ENCODE data around the gene LRRC66.

LRRC66 gene

DNA sequence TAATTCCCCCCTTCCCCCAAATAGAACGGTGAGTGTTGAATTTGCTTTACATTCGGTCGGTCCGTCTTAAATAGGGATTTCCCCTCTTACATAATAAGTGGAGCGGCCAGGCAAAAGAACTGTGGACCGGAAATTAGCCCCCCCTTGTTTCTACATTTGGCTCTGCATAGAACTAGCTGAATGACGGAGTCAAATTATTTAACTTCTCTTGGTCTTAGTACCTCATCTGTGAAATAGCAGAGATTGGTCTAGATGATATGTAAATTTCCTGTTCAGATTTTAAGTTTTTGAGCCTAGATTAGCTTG, 32.3 kb upstream of the LRRC66 start:
- DNase-seq (ENCODE audit: low read depth, low spot score): no peak
- H3K4me3 ChIP-seq (ENCODE audit: insufficient read length, low read depth): no peak overlapping the region
- no peaks in the 10 kb centered on the region for H3K36me3 ChIP-seq (ENCODE audit: insufficient read depth, insufficient read length, low read length)

DNA sequence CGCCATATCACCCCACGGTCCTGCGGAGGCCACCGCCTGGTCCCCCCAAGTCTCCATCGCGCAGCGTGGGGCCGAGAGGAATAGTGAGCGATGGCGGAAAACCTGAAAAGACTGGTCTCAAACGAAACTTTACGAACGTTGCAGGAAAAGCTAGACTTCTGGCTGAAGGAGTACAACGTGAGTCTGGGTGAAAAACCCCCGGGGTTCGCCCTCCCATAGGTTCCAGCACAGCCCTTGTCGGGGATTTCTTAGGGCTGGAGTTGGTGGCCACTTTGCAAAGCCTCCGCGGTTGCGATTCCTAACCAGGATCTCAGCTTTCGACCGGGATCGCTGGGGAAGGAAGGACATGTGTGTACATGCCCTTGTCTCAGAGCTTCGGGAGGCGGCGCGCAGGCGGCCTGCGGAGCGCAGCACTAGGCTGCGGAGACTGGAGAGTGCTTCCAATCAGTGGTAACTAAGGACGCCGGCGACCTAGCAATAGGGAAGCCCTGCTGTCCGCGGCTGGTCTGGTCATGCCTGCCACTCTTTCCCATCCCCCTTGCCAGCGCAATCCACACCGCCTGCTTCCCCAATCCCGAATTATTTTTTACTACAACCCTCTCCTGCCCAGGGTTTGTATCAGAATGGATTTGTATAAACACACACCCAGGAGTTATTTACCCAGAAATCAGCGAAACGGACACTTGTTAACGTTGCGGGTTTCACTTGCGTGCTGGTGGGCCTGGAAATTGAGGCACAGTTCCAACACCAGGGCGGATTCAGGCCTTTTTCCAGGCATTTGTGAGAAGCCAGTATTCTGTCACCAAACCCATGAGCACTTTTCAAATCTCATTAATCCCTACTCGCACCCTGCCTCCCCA, 31.7 kb upstream of the LRRC66 start:
- H3K9me3 ChIP-seq (ENCODE audit: insufficient read depth, low read length): peaks cover 18% of the 10 kb centered on the region; the same call in 1 of the 2 replicates
- TF ChIP-seq SUZ12 (IDR thresholded peaks at IDR 0.05; ENCODE audit: extremely low read depth, insufficient read depth, insufficient read length): no peak
- no peak for TF ChIP-seq ZNF274 (IDR thresholded peaks at IDR 0.05; ENCODE audit: low read depth, low read length)
- no peak for TF ChIP-seq YY1 (IDR thresholded peaks at IDR 0.05; ENCODE audit: insufficient read depth, insufficient read length)
- peak overlapping the region; percentile 76 for H3K9ac ChIP-seq (ENCODE audit: insufficient read length, low read depth)
- no peaks in the 10 kb centered on the region for H3K4me1 ChIP-seq (ENCODE audit: insufficient read depth, insufficient read length)
- peaks cover 37% of the 10 kb centered on the region for H3K27me3 ChIP-seq (ENCODE audit: insufficient read depth, insufficient read length)
- peak overlapping the region; percentile 54 for H3K4me3 ChIP-seq (ENCODE audit: insufficient read length, low read depth)
- H3K36me3 ChIP-seq (ENCODE audit: insufficient read depth, insufficient read length, low read length): no peaks in the 10 kb centered on the region
- DNase-seq (ENCODE audit: low read depth, low spot score): peak; percentile 76

More for the DNA sequence above, 32.3 kb upstream of the LRRC66 start:
- TF ChIP-seq ZNF274 (IDR thresholded peaks at IDR 0.05; ENCODE audit: low read depth, low read length) (no peak), YY1 (IDR thresholded peaks at IDR 0.05; ENCODE audit: insufficient read depth, insufficient read length) (no peak), SUZ12 (IDR thresholded peaks at IDR 0.05; ENCODE audit: extremely low read depth, insufficient read depth, insufficient read length) (no peak)
- Histone ChIP-seq H3K27me3 (ENCODE audit: insufficient read depth, insufficient read length) (peaks cover 37% of the 10 kb centered on the region), H3K9ac (ENCODE audit: insufficient read length, low read depth) (no peak overlapping the region), H3K4me1 (ENCODE audit: insufficient read depth, insufficient read length) (no peaks in the 10 kb centered on the region), H3K9me3 (ENCODE audit: insufficient read depth, low read length) (peaks cover 18% of the 10 kb centered on the region; the same call in 1 of the 2 replicates)

DNA sequence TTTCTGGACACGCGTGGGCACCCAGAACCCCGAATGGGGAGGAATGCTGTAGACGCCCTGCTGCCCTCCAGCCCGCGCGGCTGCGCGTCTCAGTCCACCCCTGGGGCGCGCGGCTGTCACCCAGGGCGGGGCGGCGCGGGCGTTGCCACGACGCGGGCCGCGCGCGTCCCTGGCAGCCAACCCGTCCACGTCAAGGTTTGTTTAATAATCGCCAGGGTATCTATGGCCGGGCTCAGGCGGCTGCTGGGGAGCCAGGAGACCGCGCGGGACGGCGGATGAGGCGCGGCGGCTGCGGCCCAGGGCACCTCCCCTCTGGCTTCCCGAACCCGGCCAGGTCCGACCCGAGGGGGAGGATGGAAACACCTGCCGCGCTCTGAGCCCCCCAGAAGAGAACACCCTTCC, 31.1 kb upstream of the LRRC66 start, which contains the start of gene SPATA18:
SPATA18 (plus strand) TSS at position 92 of the 402 bp plus-strand sequence. CDS start 401 bp downstream, outside the sequence.
- H3K36me3 ChIP-seq (ENCODE audit: insufficient read depth, insufficient read length, low read length): no peaks in the 10 kb centered on the region
- H3K9ac ChIP-seq (ENCODE audit: insufficient read length, low read depth): peak within 1 kb of the TSS; percentile 76
- H3K4me1 ChIP-seq (ENCODE audit: insufficient read depth, insufficient read length): no peaks in the 10 kb centered on the region
- no peak for DNase-seq (ENCODE audit: low read depth, low spot score)
- peak within 1 kb of the TSS; percentile 54 for H3K4me3 ChIP-seq (ENCODE audit: insufficient read length, low read depth)
- H3K9me3 ChIP-seq (ENCODE audit: insufficient read depth, low read length): peaks cover 18% of the 10 kb centered on the region; the same call in 1 of the 2 replicates
- peaks cover 37% of the 10 kb centered on the region for H3K27me3 ChIP-seq (ENCODE audit: insufficient read depth, insufficient read length)
- TF ChIP-seq YY1 (IDR thresholded peaks at IDR 0.05; ENCODE audit: insufficient read depth, insufficient read length) (no peak), ZNF274 (IDR thresholded peaks at IDR 0.05; ENCODE audit: low read depth, low read length) (no peak), SUZ12 (IDR thresholded peaks at IDR 0.05; ENCODE audit: extremely low read depth, insufficient read depth, insufficient read length) (no peak)

DNA sequence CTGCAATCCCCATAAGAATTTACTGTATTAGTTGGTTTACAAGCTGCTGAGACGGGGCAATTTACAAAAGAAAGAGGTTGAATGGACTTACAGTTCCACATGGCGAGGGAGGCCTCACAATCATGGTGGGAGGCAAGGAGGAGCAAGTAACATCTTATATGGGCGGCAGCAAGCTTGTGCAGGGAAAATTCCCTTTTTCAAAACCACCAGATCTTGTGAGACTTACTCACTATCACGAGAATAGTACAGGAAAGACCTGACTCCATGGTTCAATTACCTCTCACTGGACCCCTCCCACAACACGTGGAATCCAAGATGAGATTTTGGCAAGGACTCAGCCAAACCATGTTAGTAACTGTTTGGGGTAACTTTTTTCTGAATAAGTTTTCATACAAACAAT, 29.1 kb upstream of the LRRC66 start:
- no peaks in the 10 kb centered on the region for H3K4me1 ChIP-seq (ENCODE audit: insufficient read depth, insufficient read length)
- H3K36me3 ChIP-seq (ENCODE audit: insufficient read depth, insufficient read length, low read length): no peaks in the 10 kb centered on the region
- peaks cover 37% of the 10 kb centered on the region for H3K27me3 ChIP-seq (ENCODE audit: insufficient read depth, insufficient read length)
- H3K9ac ChIP-seq (ENCODE audit: insufficient read length, low read depth): no peak overlapping the region
- TF ChIP-seq YY1 (IDR thresholded peaks at IDR 0.05; ENCODE audit: insufficient read depth, insufficient read length) (no peak), ZNF274 (IDR thresholded peaks at IDR 0.05; ENCODE audit: low read depth, low read length) (no peak), SUZ12 (IDR thresholded peaks at IDR 0.05; ENCODE audit: extremely low read depth, insufficient read depth, insufficient read length) (no peak)
- H3K9me3 ChIP-seq (ENCODE audit: insufficient read depth, low read length): peaks cover 18% of the 10 kb centered on the region; the same call in 1 of the 2 replicates
- no peak overlapping the region for H3K4me3 ChIP-seq (ENCODE audit: insufficient read length, low read depth)
- DNase-seq (ENCODE audit: low read depth, low spot score): no peak

DNA sequence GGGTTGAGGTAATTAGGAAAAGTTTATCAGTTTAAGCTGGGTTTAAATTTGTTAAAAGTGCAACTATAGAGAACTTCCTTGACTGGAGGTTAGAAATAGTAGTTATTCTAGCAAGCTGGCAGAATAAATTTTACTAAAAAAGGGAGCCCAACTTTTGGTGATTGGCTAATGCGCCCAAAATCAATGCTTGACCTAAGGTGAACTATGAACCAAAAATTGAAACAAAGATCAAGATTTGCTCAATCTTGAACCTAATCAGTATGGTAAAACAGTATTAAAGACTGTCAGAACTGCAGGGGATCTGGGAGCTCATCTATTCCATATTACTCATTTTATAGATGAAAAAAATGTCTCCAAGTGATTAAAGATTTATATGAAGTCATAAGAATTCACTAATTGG, 24.9 kb upstream of the LRRC66 start:
- no peaks in the 10 kb centered on the region for H3K4me1 ChIP-seq (ENCODE audit: insufficient read depth, insufficient read length)
- H3K9ac ChIP-seq (ENCODE audit: insufficient read length, low read depth): no peak overlapping the region
- H3K9me3 ChIP-seq (ENCODE audit: insufficient read depth, low read length): peaks cover 18% of the 10 kb centered on the region; the same call in 1 of the 2 replicates
- H3K27me3 ChIP-seq (ENCODE audit: insufficient read depth, insufficient read length): peaks cover 9% of the 10 kb centered on the region
- no peak overlapping the region for H3K4me3 ChIP-seq (ENCODE audit: insufficient read length, low read depth)
- no peak for TF ChIP-seq YY1 (IDR thresholded peaks at IDR 0.05; ENCODE audit: insufficient read depth, insufficient read length)
- no peak for TF ChIP-seq SUZ12 (IDR thresholded peaks at IDR 0.05; ENCODE audit: extremely low read depth, insufficient read depth, insufficient read length)
- no peak for TF ChIP-seq ZNF274 (IDR thresholded peaks at IDR 0.05; ENCODE audit: low read depth, low read length)
- DNase-seq (ENCODE audit: low read depth, low spot score): no peak
- no peaks in the 10 kb centered on the region for H3K36me3 ChIP-seq (ENCODE audit: insufficient read depth, insufficient read length, low read length)

DNA sequence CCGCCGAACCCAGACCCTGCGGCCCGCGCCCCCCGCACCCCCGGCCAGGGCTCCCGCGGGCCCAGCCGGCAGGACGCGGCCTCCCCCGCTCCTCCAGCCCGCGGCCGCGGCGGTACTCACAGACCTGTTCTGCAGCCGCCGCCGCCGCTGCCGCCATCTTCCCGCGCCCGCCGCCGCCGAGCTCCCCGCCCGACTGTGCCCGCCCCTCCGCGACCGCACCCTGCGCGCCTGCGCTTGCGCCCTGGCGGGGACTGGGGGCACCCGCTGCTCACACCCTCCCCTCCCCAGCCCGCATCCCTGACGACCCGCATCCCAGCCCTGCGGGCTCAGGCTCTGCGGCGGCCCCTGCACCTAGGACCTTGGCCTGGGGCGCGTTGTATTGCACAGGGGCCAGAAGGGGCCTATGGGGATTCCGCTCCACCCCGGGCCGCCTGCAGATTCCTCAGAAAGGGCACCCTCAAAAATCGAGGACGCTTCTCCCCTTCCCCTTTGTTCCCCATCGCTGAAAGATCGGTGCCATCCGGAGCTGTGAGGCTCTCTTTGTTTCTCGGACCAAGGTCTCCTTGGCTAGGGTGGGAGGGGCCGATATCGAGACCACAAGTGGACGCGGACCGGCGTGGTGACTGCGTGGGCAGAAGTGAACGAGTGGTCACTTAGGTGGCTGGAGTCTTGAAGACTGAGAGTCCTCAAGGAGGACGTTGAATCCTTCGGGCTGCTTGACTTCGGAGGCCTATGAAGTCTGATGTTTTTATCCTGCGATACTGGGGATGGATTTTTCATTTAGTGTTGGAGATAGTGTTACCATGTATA, 18.1 kb upstream of the LRRC66 start, which contains the start of gene SGCB:
SGCB (minus strand) TSS at position 197 of the 810 bp plus-strand sequence; CDS start at position 157, 40 bp downstream.
- TF ChIP-seq SUZ12 (IDR thresholded peaks at IDR 0.05; ENCODE audit: extremely low read depth, insufficient read depth, insufficient read length) (no peak), ZNF274 (IDR thresholded peaks at IDR 0.05; ENCODE audit: low read depth, low read length) (no peak), YY1 (IDR thresholded peaks at IDR 0.05; ENCODE audit: insufficient read depth, insufficient read length) (no peak)
- no peak for DNase-seq (ENCODE audit: low read depth, low spot score)
- Histone ChIP-seq H3K4me1 (ENCODE audit: insufficient read depth, insufficient read length) (peaks cover 2% of the 10 kb centered on the region), H3K27me3 (ENCODE audit: insufficient read depth, insufficient read length) (peaks cover 15% of the 10 kb centered on the region), H3K36me3 (ENCODE audit: insufficient read depth, insufficient read length, low read length) (peaks cover 4% of the 10 kb centered on the region), H3K9ac (ENCODE audit: insufficient read length, low read depth) (peak within 1 kb of the TSS; percentile 71), H3K9me3 (ENCODE audit: insufficient read depth, low read length) (no peaks in the 10 kb centered on the region), H3K4me3 (ENCODE audit: insufficient read length, low read depth) (peak within 1 kb of the TSS; percentile 57)
